Activated CD4-positive, alpha-beta T cell treated with anti-CD3 and anti-CD28 coated beads, Interleukin-2, amount 10 ng/mL, durations not matched to agents 7 days and 5 days (primary cell): ENCODE measurements around the gene PHLDB2. TPM values are rescaled to one million over a fixed set of nuclear protein-coding genes. Genes with fewer than 3 reads are reported as not detected.

ENCODE experiments used
- CTCF ChIA-PET: fragments of 350-600 bp; sonication (Branson Sonifier 250); formaldehyde crosslinking; loops from one replicate; lab custom pipeline; 2021; ENCODE audit warnings: antibody characterized with exemption; lab: Charles Lee
- POLR2A ChIA-PET: fragments of 350-600 bp; sonication (Branson Sonifier 250); formaldehyde crosslinking; loops from one replicate; lab custom pipeline; 2021; ENCODE audit warnings: antibody characterized with exemption; lab: Charles Lee
- DNase-seq: peaks from one replicate; pipeline ENCODE4 v3.0.0-alpha.2; 2020
- H3K27ac Mint-ChIP-seq: one replicate; pipeline ENCODE4 v1.8.0; 2021; ENCODE audit warnings: mild to moderate bottlenecking, moderate library complexity, mixed read lengths
- H3K27me3 Mint-ChIP-seq: one replicate; pipeline ENCODE4 v1.8.0; 2021; ENCODE audit warnings: mixed read lengths
- H3K36me3 Mint-ChIP-seq: one replicate; pipeline ENCODE4 v1.8.0; 2021; ENCODE audit warnings: low read depth, mixed read lengths
- H3K4me1 Mint-ChIP-seq: one replicate; pipeline ENCODE4 v1.8.0; 2021; ENCODE audit warnings: mixed read lengths
- H3K4me3 Mint-ChIP-seq: one replicate; pipeline ENCODE4 v1.8.0; 2021; ENCODE audit warnings: mild to moderate bottlenecking, moderate library complexity, mixed read lengths
- H3K9me3 Mint-ChIP-seq: one replicate; pipeline ENCODE4 v1.8.0; 2021; ENCODE audit warnings: mixed read lengths
- total RNA-seq, 2 experiments: library from RNA; stranded (reverse); gene quantifications; one replicate each; pipeline ENCODE4 v1.2.3, GENCODE V29; 2021

PHLDB2 gene
- total RNA-seq, 2 experiments from 2014 or later: 1.9 to 2.7 TPM

- no peak for DNase-seq
- Mint-ChIP-seq H3K36me3 (no peaks in the 10 kb centered on the region), H3K27ac (no peak overlapping the region), H3K27me3 (no peaks in the 10 kb centered on the region), H3K4me1 (peaks cover 34% of the 10 kb centered on the region), H3K4me3 (peak overlapping the region; percentile 72), H3K9me3 (no peaks in the 10 kb centered on the region)
- POLR2A ChIA-PET: no interaction called here
- CTCF ChIA-PET: interaction anchor here (0.6 to 2.6 kb wide), 3 partner anchors 13 to 361 kb away, joined by 3 to 9 read pairs (median 4); no protein-coding TSS in a partner anchor
Observed at GRCh38 chr3:111999484-112000324, 140.6 kb downstream of the PHLDB2 start.

GRCh38 chr3:112000367-112000771 lies 141.3 kb downstream of the PHLDB2 start:
- H3K9me3 Mint-ChIP-seq: no peaks in the 10 kb centered on the region
- H3K4me1 Mint-ChIP-seq: peaks cover 34% of the 10 kb centered on the region
- no peaks in the 10 kb centered on the region for H3K27me3 Mint-ChIP-seq
- no peak for DNase-seq
- no peak overlapping the region for H3K4me3 Mint-ChIP-seq
- H3K36me3 Mint-ChIP-seq: no peaks in the 10 kb centered on the region
- H3K27ac Mint-ChIP-seq: no peak overlapping the region
- ChIA-PET POLR2A (no interaction called here), CTCF (interaction anchor here (0.7 to 2.6 kb wide), 3 partner anchors 13 to 33 kb away, joined by 3 to 9 read pairs (median 4); no protein-coding TSS in a partner anchor)

- Mint-ChIP-seq H3K4me1 (peaks cover 34% of the 10 kb centered on the region), H3K27me3 (no peaks in the 10 kb centered on the region), H3K4me3 (no peak overlapping the region)
Observed at GRCh38 chr3:112000966-112001365, 141.9 kb downstream of the PHLDB2 start.

GRCh38 chr3:112001526-112001925 lies 142.5 kb downstream of the PHLDB2 start:
- POLR2A ChIA-PET: no interaction called here
- H3K27ac Mint-ChIP-seq: no peak overlapping the region
- H3K4me1 Mint-ChIP-seq: peaks cover 34% of the 10 kb centered on the region
- no peaks in the 10 kb centered on the region for H3K36me3 Mint-ChIP-seq
- CTCF ChIA-PET: interaction anchor here (0.7 to 2.6 kb wide), 5 partner anchors 11 to 23 kb away, joined by 4 to 9 read pairs (median 4); partner anchors contain the start of gene ABHD10
- H3K4me3 Mint-ChIP-seq: no peak overlapping the region
- no peaks in the 10 kb centered on the region for H3K27me3 Mint-ChIP-seq
- DNase-seq: no peak
- no peaks in the 10 kb centered on the region for H3K9me3 Mint-ChIP-seq

More at GRCh38 chr3:112000966-112001365, 141.9 kb downstream of the PHLDB2 start:
- Mint-ChIP-seq H3K27ac (no peak overlapping the region), H3K9me3 (no peaks in the 10 kb centered on the region), H3K36me3 (no peaks in the 10 kb centered on the region)
- ChIA-PET CTCF (interaction anchor here (0.7 to 2.6 kb wide), 5 partner anchors 12 to 33 kb away, joined by 3 to 9 read pairs (median 4); partner anchors contain the start of gene ABHD10), POLR2A (no interaction called here)
- no peak for DNase-seq

- Mint-ChIP-seq H3K36me3 (no peaks in the 10 kb centered on the region), H3K9me3 (no peaks in the 10 kb centered on the region), H3K4me3 (no peak overlapping the region), H3K27me3 (no peaks in the 10 kb centered on the region), H3K4me1 (peaks cover 34% of the 10 kb centered on the region), H3K27ac (no peak overlapping the region)
- ChIA-PET POLR2A (interaction anchor here (0.6 kb wide), 1 partner anchor 88 kb away, joined by 3 read pairs; no protein-coding TSS in a partner anchor), CTCF (interaction anchor here (0.5 to 1.5 kb wide), 7 partner anchors 9 to 844 kb away, joined by 3 to 7 read pairs (median 4); partner anchors contain the start of gene CD200R1L)
- no peak for DNase-seq
Observed at GRCh38 chr3:112002096-112002971, 143.3 kb downstream of the PHLDB2 start.

- Mint-ChIP-seq H3K4me1 (peaks cover 32% of the 10 kb centered on the region), H3K9me3 (no peaks in the 10 kb centered on the region), H3K27ac (no peak overlapping the region), H3K4me3 (no peak overlapping the region), H3K36me3 (no peaks in the 10 kb centered on the region), H3K27me3 (no peaks in the 10 kb centered on the region)
- DNase-seq: no peak
- ChIA-PET POLR2A (no interaction called here), CTCF (interaction anchor here (0.5 to 2.6 kb wide), 4 partner anchors 10 to 335 kb away, joined by 3 to 22 read pairs (median 3); no protein-coding TSS in a partner anchor)
Observed at GRCh38 chr3:112003321-112004080, 144.4 kb downstream of the PHLDB2 start.

GRCh38 chr3:112004187-112004586 lies 145.1 kb downstream of the PHLDB2 start:
- no peaks in the 10 kb centered on the region for H3K9me3 Mint-ChIP-seq
- DNase-seq: no peak
- H3K27me3 Mint-ChIP-seq: no peaks in the 10 kb centered on the region
- ChIA-PET CTCF (interaction anchor here (0.6 to 2.6 kb wide), 3 partner anchors 9 to 268 kb away, joined by 3 to 22 read pairs (median 3); no protein-coding TSS in a partner anchor), POLR2A (no interaction called here)
- H3K4me1 Mint-ChIP-seq: peaks cover 26% of the 10 kb centered on the region
- no peak overlapping the region for H3K4me3 Mint-ChIP-seq
- no peaks in the 10 kb centered on the region for H3K36me3 Mint-ChIP-seq
- H3K27ac Mint-ChIP-seq: no peak overlapping the region

- Mint-ChIP-seq H3K4me1 (peaks cover 22% of the 10 kb centered on the region), H3K9me3 (no peaks in the 10 kb centered on the region), H3K4me3 (no peak overlapping the region), H3K36me3 (no peaks in the 10 kb centered on the region), H3K27ac (no peak overlapping the region), H3K27me3 (no peaks in the 10 kb centered on the region)
- ChIA-PET POLR2A (no interaction called here), CTCF (interaction anchor here (1.1 to 2.6 kb wide), 3 partner anchors 8 to 268 kb away, joined by 3 to 22 read pairs (median 3); no protein-coding TSS in a partner anchor)
- no peak for DNase-seq
Observed at GRCh38 chr3:112004669-112005068, 145.6 kb downstream of the PHLDB2 start.

- no peak overlapping the region for H3K4me3 Mint-ChIP-seq
- H3K36me3 Mint-ChIP-seq: no peaks in the 10 kb centered on the region
- no peak overlapping the region for H3K27ac Mint-ChIP-seq
- no peaks in the 10 kb centered on the region for H3K9me3 Mint-ChIP-seq
- POLR2A ChIA-PET: no interaction called here
- no peak for DNase-seq
- no peaks in the 10 kb centered on the region for H3K27me3 Mint-ChIP-seq
- CTCF ChIA-PET: interaction anchor here (0.6 to 2.6 kb wide), 5 partner anchors 8 to 763 kb away, joined by 3 to 22 read pairs (median 3); no protein-coding TSS in a partner anchor
- H3K4me1 Mint-ChIP-seq: peaks cover 21% of the 10 kb centered on the region
Observed at GRCh38 chr3:112005091-112005672, 146.1 kb downstream of the PHLDB2 start.

GRCh38 chr3:112007633-112008032 lies 148.6 kb downstream of the PHLDB2 start:
- no peak overlapping the region for H3K27ac Mint-ChIP-seq
- POLR2A ChIA-PET: no interaction called here
- DNase-seq: no peak
- H3K4me3 Mint-ChIP-seq: no peak overlapping the region
- CTCF ChIA-PET: interaction anchor here (1.1 to 1.6 kb wide), 2 partner anchors 14 to 40 kb away, joined by 3 to 6 read pairs; no protein-coding TSS in a partner anchor
- H3K4me1 Mint-ChIP-seq: peaks cover 14% of the 10 kb centered on the region
- H3K27me3 Mint-ChIP-seq: no peaks in the 10 kb centered on the region
- H3K9me3 Mint-ChIP-seq: no peaks in the 10 kb centered on the region
- H3K36me3 Mint-ChIP-seq: no peaks in the 10 kb centered on the region

- H3K4me1 Mint-ChIP-seq: peaks cover 13% of the 10 kb centered on the region
- CTCF ChIA-PET: no interaction called here
Observed at GRCh38 chr3:112009670-112010069, 150.6 kb downstream of the PHLDB2 start.

More at GRCh38 chr3:112009670-112010069, 150.6 kb downstream of the PHLDB2 start:
- DNase-seq: no peak
- Mint-ChIP-seq H3K9me3 (no peaks in the 10 kb centered on the region), H3K27ac (no peak overlapping the region), H3K27me3 (no peaks in the 10 kb centered on the region), H3K36me3 (no peaks in the 10 kb centered on the region), H3K4me3 (no peak overlapping the region)
- POLR2A ChIA-PET: no interaction called here
